ENCODE measurements around the gene TJAP1.

The TJAP1 gene

DNA sequence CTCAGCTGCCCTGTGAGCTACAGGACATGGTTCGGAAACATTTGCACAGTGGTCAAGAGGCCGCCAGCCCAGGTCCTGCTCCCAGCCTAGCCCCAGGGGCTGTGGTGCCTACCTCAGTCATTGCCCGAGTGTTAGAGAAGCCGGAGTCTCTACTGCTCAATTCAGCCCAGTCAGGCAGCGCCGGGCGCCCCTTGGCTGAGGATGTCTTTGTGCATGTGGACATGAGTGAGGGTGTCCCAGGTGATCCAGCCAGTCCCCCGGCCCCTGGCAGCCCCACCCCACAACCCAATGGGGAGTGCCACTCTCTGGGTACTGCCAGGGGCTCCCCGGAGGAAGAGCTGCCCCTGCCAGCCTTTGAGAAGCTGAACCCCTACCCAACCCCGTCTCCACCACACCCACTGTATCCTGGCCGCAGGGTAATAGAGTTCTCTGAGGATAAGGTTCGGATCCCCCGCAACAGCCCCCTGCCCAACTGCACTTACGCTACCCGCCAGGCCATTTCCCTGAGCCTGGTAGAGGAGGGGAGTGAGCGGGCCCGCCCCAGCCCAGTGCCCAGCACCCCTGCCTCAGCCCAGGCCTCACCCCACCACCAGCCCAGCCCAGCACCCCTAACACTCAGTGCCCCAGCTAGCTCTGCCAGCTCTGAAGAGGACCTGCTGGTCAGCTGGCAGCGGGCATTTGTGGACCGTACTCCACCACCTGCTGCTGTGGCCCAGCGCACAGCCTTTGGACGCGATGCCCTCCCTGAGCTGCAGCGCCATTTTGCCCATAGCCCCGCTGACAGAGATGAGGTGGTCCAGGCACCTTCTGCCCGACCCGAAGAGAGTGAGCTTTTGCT is 27.6 kb downstream of the TJAP1 start:
- DNase-seq (ENCODE audit: low read depth in 2 of 2) = no peak

DNA sequence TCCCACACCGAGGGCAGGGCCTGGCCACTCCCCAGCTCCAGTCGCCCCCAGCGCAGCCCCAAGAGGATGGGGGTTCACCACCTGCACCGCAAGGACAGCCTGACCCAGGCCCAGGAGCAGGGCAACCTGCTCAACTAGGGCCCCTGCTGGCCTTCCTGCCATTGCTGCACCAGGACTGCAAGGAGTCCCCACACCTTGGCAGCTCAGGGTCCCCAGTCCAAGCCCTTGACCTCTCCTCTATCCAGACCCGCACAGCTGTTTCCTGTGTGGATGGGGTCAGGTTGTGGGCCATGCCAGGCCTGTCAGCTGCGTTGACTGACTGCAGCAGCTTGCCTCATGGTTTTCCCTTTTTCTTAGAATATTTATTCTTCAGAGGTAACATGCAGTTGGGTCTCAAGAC is 28.3 kb downstream of the TJAP1 start:
- no peak for DNase-seq (ENCODE audit: low read depth in 2 of 2)

GRCh38 chr6:43506171-43506570 is 28.8 kb downstream of the TJAP1 start:
- DNase-seq (ENCODE audit: low read depth in 2 of 2) = no peak

GRCh38 chr6:43506667-43507471 is 29.5 kb downstream of the TJAP1 start:
- DNase-seq (ENCODE audit: low read depth in 2 of 2) = peak; percentile 62 to 65

DNA sequence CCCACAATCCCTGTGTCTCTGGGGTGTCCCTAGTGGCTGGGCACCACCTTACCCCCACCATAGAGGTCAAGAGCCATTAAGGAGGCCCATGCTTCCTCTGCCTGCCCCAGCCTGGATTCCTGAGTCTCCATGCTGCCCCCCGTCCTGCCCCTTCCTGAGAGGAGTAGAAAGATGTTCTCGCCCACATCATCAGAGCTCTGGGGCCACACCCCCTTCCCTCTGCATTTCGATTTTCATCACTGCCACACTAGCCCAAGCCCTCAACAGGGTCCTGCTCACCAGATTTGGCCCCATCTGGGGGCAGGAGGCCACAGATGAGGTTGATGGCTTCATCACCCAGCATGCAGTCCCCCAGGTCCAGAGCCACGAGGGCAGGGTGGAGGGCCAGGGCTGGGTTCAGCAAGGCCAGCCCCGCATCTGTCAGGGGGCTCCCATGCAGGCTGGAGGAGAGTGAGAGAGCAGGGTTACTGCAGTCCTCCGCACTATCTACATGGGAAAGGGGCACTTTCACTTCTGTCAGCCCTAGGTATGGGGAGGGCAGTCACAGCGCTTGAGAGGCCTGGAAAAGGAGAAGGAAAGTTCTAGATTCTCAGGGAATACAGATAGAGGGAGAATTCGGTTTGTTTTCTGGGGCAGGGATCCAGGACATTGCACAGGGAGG is 31.2 kb downstream of the TJAP1 start:
- no peak for DNase-seq (ENCODE audit: low read depth in 2 of 2)

DNA sequence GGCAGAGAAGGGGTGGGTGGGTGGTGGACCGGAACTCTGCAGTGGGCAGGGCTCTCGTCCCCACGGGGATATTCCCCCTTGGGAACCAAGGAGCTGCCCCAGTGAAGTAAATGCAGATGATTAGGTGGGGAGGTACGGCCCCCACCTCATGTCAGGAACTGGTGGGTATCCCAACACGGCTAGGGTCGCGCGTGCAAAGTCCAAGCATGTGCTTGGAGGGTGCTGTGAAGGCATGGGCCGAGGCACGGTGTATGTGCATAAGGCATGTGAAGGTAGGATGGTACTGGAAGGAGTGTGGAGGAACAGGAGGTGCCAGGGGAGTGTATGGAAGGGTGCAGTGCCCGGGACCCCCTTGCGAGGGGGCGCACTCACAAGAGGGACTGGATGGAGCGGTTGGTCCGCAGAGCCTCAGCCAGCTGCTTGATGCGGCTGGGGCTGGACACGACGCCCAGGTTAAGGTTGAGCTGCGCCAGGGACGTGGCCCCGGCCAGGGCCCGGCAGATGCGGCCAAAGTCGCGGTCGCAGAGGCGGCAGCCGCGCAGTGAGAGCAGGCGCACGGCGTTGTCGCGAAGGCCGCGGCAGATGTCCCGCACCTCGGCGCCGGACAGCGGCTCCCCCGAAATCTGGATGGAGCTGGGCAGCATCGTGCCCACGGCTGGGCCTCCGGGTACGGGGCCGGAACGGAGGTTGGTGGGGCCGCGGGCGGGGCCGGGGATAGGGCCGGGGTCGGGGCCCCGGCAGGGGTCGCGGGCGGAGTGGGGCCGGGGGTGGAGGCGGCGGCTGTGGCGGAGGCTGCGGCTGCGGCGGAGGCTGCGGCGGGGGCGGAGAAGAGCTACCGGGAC is 32.0 kb downstream of the TJAP1 start:
- no peak for DNase-seq (ENCODE audit: low read depth in 2 of 2)

DNA sequence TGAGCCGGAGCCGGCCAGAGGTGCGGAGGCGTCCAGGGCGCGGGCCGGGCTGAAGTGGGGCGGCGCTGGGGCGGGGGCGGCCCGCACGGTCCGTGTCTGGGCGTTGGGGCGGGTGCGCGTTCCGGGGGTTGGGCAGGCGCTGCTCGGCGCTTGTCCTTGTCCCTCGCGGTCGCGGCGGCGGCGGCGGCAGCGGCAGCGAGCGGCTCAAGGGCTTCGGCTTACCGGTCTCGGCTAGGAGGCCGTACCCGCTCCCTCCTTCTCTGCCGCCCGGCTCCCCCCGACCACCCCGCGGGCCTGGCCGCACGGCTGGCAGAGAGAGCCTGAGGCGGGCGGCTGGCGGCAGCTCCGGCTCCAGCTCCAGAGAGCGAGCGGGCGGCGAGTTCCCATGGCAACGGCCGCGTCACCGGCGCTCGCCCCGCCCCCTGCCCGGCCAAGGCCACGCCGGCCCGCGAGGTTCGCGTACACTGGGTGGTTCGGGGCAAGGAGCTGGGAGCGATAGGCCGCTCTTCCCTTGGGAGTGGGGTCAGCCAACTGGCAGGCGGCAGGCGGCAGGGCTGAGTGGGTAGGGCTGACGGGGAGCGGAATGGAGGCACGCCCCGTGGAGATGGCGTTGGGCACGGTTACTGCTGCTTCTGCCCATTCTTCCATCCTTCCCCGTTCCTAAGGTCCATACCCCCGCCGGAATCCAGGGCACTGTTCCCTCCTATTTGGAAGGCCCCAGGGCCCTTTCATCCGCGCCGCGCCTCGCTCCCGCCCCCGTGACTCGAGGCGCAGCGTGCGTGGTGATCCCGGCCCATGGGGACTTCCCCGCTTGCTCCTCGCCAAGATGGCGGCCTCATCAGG is 32.8 kb downstream of the TJAP1 start, which contains the start of gene LRRC73:
Gene LRRC73, minus strand, starts transcription at position 363 of the 843 bp plus-strand sequence. CDS start 561 bp downstream, outside the sequence.
- peak; percentile 55 to 57 for DNase-seq (ENCODE audit: low read depth in 2 of 2)

GRCh38 chr6:43510827-43511163 is 33.4 kb downstream of the TJAP1 start:
- no peak for DNase-seq (ENCODE audit: low read depth in 2 of 2)

DNA sequence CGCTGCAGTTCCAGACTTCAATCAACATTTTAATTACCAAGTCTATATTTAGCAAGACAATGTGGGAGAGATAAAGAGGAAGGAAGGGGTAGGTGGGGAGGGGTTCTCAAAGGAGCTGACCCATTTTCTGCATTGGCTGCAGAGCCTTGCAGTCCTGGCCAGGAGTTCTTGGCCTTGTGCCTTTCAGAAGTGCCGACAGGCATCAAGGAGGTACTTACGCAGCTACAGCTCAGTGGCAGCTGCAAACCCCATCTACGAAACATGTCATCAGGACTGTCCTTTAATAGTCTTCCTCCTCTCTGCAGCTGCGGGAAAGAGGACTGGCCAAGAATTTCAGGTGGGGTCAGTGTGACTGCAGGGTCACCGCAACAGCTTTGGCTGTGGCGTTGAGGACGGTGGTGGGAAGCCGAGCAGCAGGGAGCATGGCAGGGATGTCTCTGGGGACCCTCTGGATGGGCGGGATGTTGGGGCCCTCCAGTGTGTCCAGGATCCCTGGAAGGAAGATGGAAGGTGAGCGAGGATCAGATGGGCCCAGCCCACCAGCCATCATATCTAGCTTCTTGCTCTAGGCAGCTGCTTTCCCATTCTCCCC is 34.5 kb downstream of the TJAP1 start:
- no peak for DNase-seq (ENCODE audit: low read depth in 2 of 2)

GRCh38 chr6:43515808-43516207 is 38.4 kb downstream of the TJAP1 start:
- no peak for DNase-seq (ENCODE audit: low read depth in 2 of 2)

DNA sequence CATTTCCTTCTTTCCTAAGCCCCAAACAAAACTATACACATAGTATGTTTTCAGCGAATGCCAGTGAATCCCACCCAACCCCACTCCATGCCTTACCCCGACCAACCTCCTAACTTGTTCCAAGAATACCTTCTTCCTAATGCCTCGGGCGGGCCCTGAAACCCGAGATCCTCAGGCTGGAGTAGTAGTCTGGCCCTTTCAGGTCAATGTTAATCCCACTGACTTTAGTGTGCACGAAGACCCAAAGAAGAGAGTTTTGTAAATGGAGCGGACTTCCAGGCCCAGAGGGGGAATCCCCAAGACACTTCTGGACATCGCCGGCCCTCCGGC is 39.0 kb downstream of the TJAP1 start:
- DNase-seq (ENCODE audit: low read depth in 2 of 2) = no peak

- peak; percentile 95 to 96 for DNase-seq (ENCODE audit: low read depth in 2 of 2)
These were observed 39.5 kb downstream of the TJAP1 start, which contains the start of the genes POLR1C and YIPF3 for GRCh38 chr6:43516697-43517504. Gene POLR1C (plus strand): TSS chr6:43517089. CDS start chr6:43517110, 21 bp downstream. Gene YIPF3 (minus strand): TSS chr6:43516926. CDS start chr6:43516807, 119 bp downstream.

GRCh38 chr6:43517505-43518357 is 40.4 kb downstream of the TJAP1 start:
- DNase-seq (ENCODE audit: low read depth in 2 of 2) = no peak

GRCh38 chr6:43520097-43520496 is 42.7 kb downstream of the TJAP1 start:
- no peak for DNase-seq (ENCODE audit: low read depth in 2 of 2)

DNA sequence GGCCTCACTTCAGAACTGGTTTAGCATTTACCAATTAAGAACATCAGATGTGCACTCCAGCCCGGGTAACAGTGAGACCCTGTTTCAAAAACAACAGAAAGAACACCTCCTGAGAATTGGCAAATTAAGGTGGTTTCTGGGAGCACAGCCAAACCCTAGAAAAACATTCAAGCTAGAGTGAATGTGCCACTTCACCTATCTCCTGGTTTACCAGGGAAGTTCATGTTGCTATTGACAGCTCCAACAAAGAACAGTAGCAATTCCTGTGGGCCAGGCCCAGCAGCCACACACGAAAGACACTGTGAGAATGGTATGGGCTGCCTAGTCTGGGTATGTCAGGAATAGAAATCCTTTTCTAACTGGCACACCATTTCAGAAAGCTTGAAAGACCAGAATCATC is 44.5 kb downstream of the TJAP1 start:
- DNase-seq (ENCODE audit: low read depth in 2 of 2) = no peak

DNA sequence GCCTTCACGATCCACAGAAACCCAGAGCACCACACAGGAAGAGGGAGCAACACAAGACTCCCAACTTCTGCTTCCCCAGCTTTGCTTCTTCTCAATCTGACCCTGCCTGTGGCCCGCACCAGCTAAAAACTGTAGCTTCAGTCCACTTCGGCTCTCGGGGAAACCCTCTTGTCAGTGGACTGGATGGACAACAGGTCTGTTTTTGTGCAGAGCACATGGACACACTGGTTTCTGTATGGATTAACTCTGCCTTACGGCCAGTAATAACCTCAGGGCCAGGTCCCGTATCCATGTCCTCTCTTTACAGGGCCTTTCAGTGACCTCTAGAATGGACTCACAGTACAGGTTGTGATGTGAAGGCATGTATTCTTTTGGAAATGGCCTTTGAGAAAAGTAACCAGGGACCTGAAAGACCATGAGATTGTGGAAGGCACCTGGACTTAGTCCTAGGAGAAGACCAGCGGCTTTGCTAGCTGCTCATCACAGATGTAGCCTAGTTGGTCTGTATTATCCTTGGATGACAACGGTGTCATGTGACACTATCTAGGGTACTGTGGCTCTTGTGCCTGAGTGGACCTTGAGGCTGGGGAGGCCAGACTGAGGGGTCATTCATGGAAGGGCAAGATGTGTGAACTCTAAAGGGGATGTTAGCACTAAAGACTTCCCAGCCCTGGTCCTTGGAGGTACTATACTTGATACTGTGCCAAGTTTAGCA is 45.3 kb downstream of the TJAP1 start:
- DNase-seq (ENCODE audit: low read depth in 2 of 2) = no peak

GRCh38 chr6:43523284-43523683 is 45.9 kb downstream of the TJAP1 start:
- no peak for DNase-seq (ENCODE audit: low read depth in 2 of 2)

All from stimulated activated CD8-positive, alpha-beta memory T cell treated with anti-CD3 and anti-CD28 coated beads, Interleukin-7, amount 100 ng/mL, for 1 hour (primary cell).